GM10847 (cell line): ENCODE measurements around the gene BLID.

Experiments
- POLR2A ChIP-seq: IDR thresholded peaks from 2 replicates; pipeline ENCODE4 v1.6.1; 2011; ENCODE audit not compliant: insufficient read length; ENCODE audit errors: extremely low read depth

BLID gene

GRCh38 chr11:122123263-122123929, 7.4 kb upstream of the BLID start:
- no peak for TF ChIP-seq POLR2A

GRCh38 chr11:122122179-122122578, 6.2 kb upstream of the BLID start:
- TF ChIP-seq POLR2A, result no peak

- no peak for TF ChIP-seq POLR2A
Observed at GRCh38 chr11:122120096-122120495, 4.1 kb upstream of the BLID start.

GRCh38 chr11:122116591-122116990, 576 bp upstream of the BLID start:
- no peak for TF ChIP-seq POLR2A

- TF ChIP-seq POLR2A, result no peak
Observed at GRCh38 chr11:122114976-122115375, 1.0 kb downstream of the BLID start.

- no peak for TF ChIP-seq POLR2A
Observed at GRCh38 chr11:122113836-122114825, 1.9 kb downstream of the BLID start.

- TF ChIP-seq POLR2A, result no peak
Observed at GRCh38 chr11:122112470-122113365, 3.3 kb downstream of the BLID start.

GRCh38 chr11:122109932-122110331, 6.1 kb downstream of the BLID start:
- TF ChIP-seq POLR2A, result no peak

GRCh38 chr11:122108828-122109227, 7.2 kb downstream of the BLID start:
- no peak for TF ChIP-seq POLR2A

GRCh38 chr11:122108192-122108799, 7.7 kb downstream of the BLID start:
- TF ChIP-seq POLR2A, result no peak

GRCh38 chr11:122107566-122107965, 8.4 kb downstream of the BLID start:
- no peak for TF ChIP-seq POLR2A

GRCh38 chr11:122107045-122107444, 9.0 kb downstream of the BLID start:
- TF ChIP-seq POLR2A, result no peak

GRCh38 chr11:122105044-122105758, 10.8 kb downstream of the BLID start:
- TF ChIP-seq POLR2A, result no peak

GRCh38 chr11:122104341-122104740, 11.7 kb downstream of the BLID start:
- TF ChIP-seq POLR2A, result no peak
